GM06990 (cell line): ENCODE results near the gene C2orf68.

ENCODE experiments used
- DNase-seq: peaks from one replicate; pipeline ENCODE4 v3.0.0-alpha.2; 2011; ENCODE audit not compliant: insufficient read length; ENCODE audit errors: extremely low read depth
- H3K27me3 ChIP-seq: replicated peaks from 2 replicates; pipeline ENCODE4 v1.6.0; 2011; ENCODE audit warnings: low read length; ENCODE audit not compliant: control insufficient read depth, insufficient read depth
- H3K36me3 ChIP-seq: 2 replicates; pipeline ENCODE4 v1.5.1; 2011; ENCODE audit warnings: low read length; ENCODE audit not compliant: control insufficient read depth, insufficient read depth
- H3K4me3 ChIP-seq: replicated peaks from 2 replicates; pipeline ENCODE4 v1.5.1; 2011; ENCODE audit warnings: low read depth, mild to moderate bottlenecking, control low read depth, low read length
- TF ChIP-seq, protein P1 (sequence below): IDR thresholded peaks from 2 replicates; pipeline ENCODE4 v1.5.1; 2011; ENCODE audit warnings: low read length, control low read depth, mild to moderate bottlenecking, inconsistent platforms; ENCODE audit not compliant: insufficient read depth, poor library complexity, severe bottlenecking

The C2orf68 gene

GRCh38 chr2:85602476-85603234 is 9.2 kb downstream of the C2orf68 start, which contains the start of gene TMEM150A:
TSS of gene TMEM150A (minus strand) at chr2:85602698. CDS start at chr2:85601948, 750 bp downstream.
- H3K4me3 ChIP-seq, result peak within 1 kb of the TSS; percentile 90
- DNase-seq, result peak; percentile 92
- TF ChIP-seq, protein P1, sequence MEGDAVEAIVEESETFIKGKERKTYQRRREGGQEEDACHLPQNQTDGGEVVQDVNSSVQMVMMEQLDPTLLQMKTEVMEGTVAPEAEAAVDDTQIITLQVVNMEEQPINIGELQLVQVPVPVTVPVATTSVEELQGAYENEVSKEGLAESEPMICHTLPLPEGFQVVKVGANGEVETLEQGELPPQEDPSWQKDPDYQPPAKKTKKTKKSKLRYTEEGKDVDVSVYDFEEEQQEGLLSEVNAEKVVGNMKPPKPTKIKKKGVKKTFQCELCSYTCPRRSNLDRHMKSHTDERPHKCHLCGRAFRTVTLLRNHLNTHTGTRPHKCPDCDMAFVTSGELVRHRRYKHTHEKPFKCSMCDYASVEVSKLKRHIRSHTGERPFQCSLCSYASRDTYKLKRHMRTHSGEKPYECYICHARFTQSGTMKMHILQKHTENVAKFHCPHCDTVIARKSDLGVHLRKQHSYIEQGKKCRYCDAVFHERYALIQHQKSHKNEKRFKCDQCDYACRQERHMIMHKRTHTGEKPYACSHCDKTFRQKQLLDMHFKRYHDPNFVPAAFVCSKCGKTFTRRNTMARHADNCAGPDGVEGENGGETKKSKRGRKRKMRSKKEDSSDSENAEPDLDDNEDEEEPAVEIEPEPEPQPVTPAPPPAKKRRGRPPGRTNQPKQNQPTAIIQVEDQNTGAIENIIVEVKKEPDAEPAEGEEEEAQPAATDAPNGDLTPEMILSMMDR, result peak; percentile 27
- no peaks in the 10 kb centered on the region for H3K27me3 ChIP-seq
- H3K36me3 ChIP-seq, result no peaks in the 10 kb centered on the region; the same call in 1 of the 2 replicates

DNA sequence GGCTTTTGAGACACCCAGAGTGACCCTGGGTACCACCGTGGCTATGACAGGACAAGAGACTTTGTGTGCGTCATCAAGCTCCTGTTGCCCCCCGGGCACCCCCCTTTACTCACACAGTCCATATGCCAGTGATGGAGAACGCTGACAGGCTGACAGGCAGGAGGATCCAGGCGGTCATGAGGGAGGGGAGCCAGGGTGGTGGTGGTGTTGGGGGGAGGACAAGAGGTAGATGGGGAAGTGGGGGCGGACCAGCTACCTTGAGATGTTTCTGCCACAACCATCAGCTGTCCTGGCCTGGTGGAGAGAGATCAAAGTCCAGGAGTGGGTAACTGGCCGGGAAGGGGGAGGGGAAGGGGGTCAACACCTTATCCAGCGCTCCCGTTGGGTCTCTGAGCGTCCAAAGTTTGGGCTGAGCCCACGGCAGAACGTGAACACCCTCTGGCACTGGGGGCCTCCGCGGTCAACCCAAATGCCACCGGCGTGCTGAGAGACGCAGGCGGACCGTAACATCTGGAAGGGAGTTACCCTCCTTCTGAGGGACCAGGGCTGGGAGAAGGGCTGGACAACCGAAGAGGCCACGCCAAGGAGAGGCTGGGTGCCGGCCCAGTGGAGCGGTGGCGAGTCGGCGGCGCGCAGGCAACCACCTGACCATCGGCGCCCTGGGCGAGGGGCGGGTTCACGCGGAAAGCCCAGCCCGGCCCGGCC is 9.9 kb downstream of the C2orf68 start:
- peaks cover 5% of the 10 kb centered on the region for H3K36me3 ChIP-seq
- TF ChIP-seq, protein P1, result no peak
- DNase-seq, result no peak
- H3K27me3 ChIP-seq, result no peaks in the 10 kb centered on the region
- H3K4me3 ChIP-seq, result peak overlapping the region; percentile 68

- Histone ChIP-seq H3K4me3 (no peak overlapping the region), H3K36me3 (peaks cover 8% of the 10 kb centered on the region), H3K27me3 (no peaks in the 10 kb centered on the region)
- no peak for DNase-seq
- TF ChIP-seq, protein P1, result no peak
Observed at GRCh38 chr2:85600951-85601770, 10.7 kb downstream of the C2orf68 start.

GRCh38 chr2:85600235-85600575 is 11.7 kb downstream of the C2orf68 start:
- DNase-seq, result no peak
- H3K36me3 ChIP-seq, result peaks cover 8% of the 10 kb centered on the region
- H3K27me3 ChIP-seq, result no peaks in the 10 kb centered on the region
- H3K4me3 ChIP-seq, result no peak overlapping the region
- TF ChIP-seq, protein P1, result no peak

DNA sequence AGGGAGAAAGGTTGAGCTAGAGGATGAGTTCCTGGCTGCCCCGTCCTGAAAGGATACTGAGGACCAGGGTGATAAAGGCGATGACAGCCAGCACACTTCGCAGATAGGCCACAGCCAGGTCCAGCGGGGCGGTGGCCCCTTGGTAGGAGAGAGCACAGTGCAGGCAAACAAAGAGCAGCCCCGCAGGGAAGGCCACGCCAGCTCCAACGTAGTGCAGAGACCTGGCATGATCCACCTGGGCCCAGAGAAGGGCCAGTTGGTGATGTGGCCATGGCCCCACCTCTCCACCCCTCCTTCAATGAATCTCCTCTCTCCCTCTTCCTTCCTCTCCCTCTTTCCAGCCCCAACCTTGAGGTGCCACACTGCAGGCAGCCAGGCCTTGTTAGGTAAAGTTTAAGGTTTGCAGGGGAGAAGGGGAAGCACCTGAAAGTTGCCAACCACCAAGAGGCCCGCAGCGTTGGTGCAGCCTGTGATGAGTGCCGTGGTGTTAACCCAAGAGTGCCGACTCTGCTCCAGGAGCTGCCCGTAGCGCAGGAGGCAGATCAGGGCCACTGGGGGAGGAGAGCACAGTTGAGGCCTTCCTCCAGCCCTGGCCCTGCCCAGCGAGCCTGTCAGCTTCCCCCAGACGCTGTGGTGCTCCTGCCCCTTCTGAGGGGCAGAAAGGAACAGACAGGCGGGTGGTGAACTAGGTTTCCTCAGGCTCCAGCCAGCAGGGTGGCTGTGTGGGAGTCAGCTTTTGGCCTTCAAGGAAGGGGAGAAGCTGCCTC is 12.2 kb downstream of the C2orf68 start:
- Histone ChIP-seq H3K4me3 (no peak overlapping the region), H3K36me3 (peaks cover 8% of the 10 kb centered on the region), H3K27me3 (no peaks in the 10 kb centered on the region)
- no peak for DNase-seq
- TF ChIP-seq, protein P1, result no peak
